Ovary (tissue), 9 donors: ENCODE data around the gene TRAF5. TPM values are rescaled to one million over a fixed set of nuclear protein-coding genes. Genes with fewer than 3 reads are reported as not detected.

Experiments used
- DNase-seq, 5 donors: peaks; one replicate each; pipeline ENCODE4 v3.0.0-alpha.2; 2019 to 2020
- H3K27ac ChIP-seq, 2 donors: fragments of 200-600 bp; one replicate each; pipeline versions ENCODE4 v1.5.1 to v1.8.0; 2019 to 2022
- H3K27me3 ChIP-seq: fragments of 200-600 bp; one replicate; pipeline ENCODE4 v1.8.0; 2022
- H3K36me3 ChIP-seq: fragments of 200-600 bp; sonication (generic); one replicate; pipeline ENCODE4 v1.5.1; 2019
- H3K4me1 ChIP-seq: one replicate; pipeline ENCODE4 v1.8.1; 2013; ENCODE audit warnings: mild to moderate bottlenecking, moderate library complexity; ENCODE audit not compliant: insufficient read depth
- H3K4me3 ChIP-seq: fragments of 200-600 bp; sonication (generic); one replicate; pipeline ENCODE4 v1.5.1; 2017
- H3K9me3 ChIP-seq, 2 donors: fragments of 200-600 bp in 1 of 2; sonication (generic) in 1 of 2; one replicate each; pipeline versions ENCODE4 v1.5.1 to v1.8.1; 2013 to 2019; ENCODE audit warnings: mild to moderate bottlenecking in 1 of 2, moderate library complexity in 1 of 2
- CTCF ChIP-seq, 3 donors: fragments of 450-650 bp in 2 of 3; fragments of 200-600 bp in 1 of 3; IDR thresholded peaks; one replicate each; pipeline versions ENCODE4 v1.5.1 to v1.8.0; 2016 to 2022; ENCODE audit warnings: antibody characterized with exemption in 3 of 3, mild to moderate bottlenecking in 1 of 3
- EP300 ChIP-seq: sonication (generic); formaldehyde crosslinking; IDR thresholded peaks from one replicate; pipeline ENCODE4 v1.6.1; 2017; ENCODE audit warnings: antibody characterized with exemption
- POLR2A ChIP-seq: fragments of 450-650 bp; IDR thresholded peaks from one replicate; pipeline ENCODE4 v1.6.1; 2017; ENCODE audit warnings: antibody characterized with exemption, mild to moderate bottlenecking, moderate library complexity
- whole genome bisulfite sequencing, 3 donors: extraction: QIAGEN DNeasy Blood & Tissue Kit in 1 of 3; methylation state at CpG; one replicate each; pipeline versions ENCODE4 v1.1.5 to v1.1.7; 2013 to 2017; 5-methylcytosine and 5-hydroxymethylcytosine counted together
- intact Hi-C, 4 donors: fragments of 100-400 bp; cut with DNase I; formaldehyde crosslinking; loops; one replicate each; pipeline versions ENCODE4 v1.11.0 to v1.15.1; 2022 to 2023
- polyA plus RNA-seq, 2 donors: library from polyadenylated mRNA; stranded (reverse); fragments of 200-250 nt in 1 of 2; fragments of 350-450 nt in 1 of 2; fragmentation: Illumina TruSeq in 1 of 2; extraction: RNeasy Lipid Tissue Mini Kit (QIAGEN cat#74804) in 1 of 2; gene quantifications; one replicate each; pipeline ENCODE4 v1.2.3, GENCODE V29; 2013 to 2014
- total RNA-seq, 7 donors: library from RNA; depleted of rRNA in 2 of 7; stranded (reverse); fragments of >200 nt in 2 of 7; fragmentation: NEBNext Ultra II Directional in 3 of 7; extraction: Animal tissue kit (Norgen Biotek cat#: 25700) in 3 of 7; gene quantifications; one replicate each; pipeline versions ENCODE4 v1.1.0 to v1.2.4, GENCODE V29; 2016 to 2023
- donor health status: DM: no; HTN: no; CAD: no; lungs with moderate emphysema.
- donor health status: DM: no; HTN: no; CAD: no.
- donor health status: Bipolar disorder and iron deficiency.
- donor health status: DM: yes; HTN: yes; CAD: no.
- donor health status: DM: no; HTN: no; CAD: no.
- donor health status: DM: yes; HTN: yes; CAD: no.

The TRAF5 gene
- total and polyA plus RNA-seq, 9 donors, result 6.1 to 23.2 (median 13.6) TPM

GRCh38 chr1:211420845-211421454 is 94.3 kb downstream of the TRAF5 start:
- Histone ChIP-seq H3K4me1 (no peaks in the 10 kb centered on the region), H3K27me3 (no peaks in the 10 kb centered on the region), H3K9me3 (no peaks in the 10 kb centered on the region), H3K36me3 (no peaks in the 10 kb centered on the region), H3K4me3 (no peak overlapping the region), H3K27ac (no peak overlapping the region)
- TF ChIP-seq EP300, result no peak
- TF ChIP-seq POLR2A, result no peak
- no peak for TF ChIP-seq CTCF (IDR thresholded peaks at IDR 0.05)
- WGBS, 3 donors, result 71 to 80% (median 73%) methylated on average over 2 of the region's 2 CpGs
- no peak for DNase-seq
- intact Hi-C loops, result no loop called here

GRCh38 chr1:211424018-211424417 is 97.4 kb downstream of the TRAF5 start:
- DNase-seq, result no peak
- Histone ChIP-seq H3K27ac (no peak overlapping the region), H3K4me1 (no peaks in the 10 kb centered on the region), H3K36me3 (no peaks in the 10 kb centered on the region), H3K27me3 (no peaks in the 10 kb centered on the region), H3K9me3 (no peaks in the 10 kb centered on the region), H3K4me3 (no peak overlapping the region)
- intact Hi-C loops, result no loop called here
- 94 to 100% (median 95%) methylated on average over 1 of the region's 1 CpG for WGBS, 3 donors
- TF ChIP-seq CTCF (IDR thresholded peaks at IDR 0.05) (no peak), EP300 (no peak), POLR2A (no peak)

Other genes with a start within 250 kb of the TRAF5 start
- under 1 TPM in 2 of 7 donors, not detected in 5; 0.11 to 0.46 TPM for gene KCNH1, start 192.7 kb upstream of the TRAF5 start, total RNA-seq
- not detected for gene KCNH1, start 192.7 kb upstream of the TRAF5 start, polyA plus RNA-seq
- gene RCOR3, start 67.5 kb upstream of the TRAF5 start, total RNA-seq, result 10 to 100 TPM; 35.6 to 75.2 (median 59.6) TPM
- 10 to 100 TPM; 34.3 to 38.8 TPM for gene RCOR3, start 67.5 kb upstream of the TRAF5 start, polyA plus RNA-seq
- not detected for gene RD3, start 165.3 kb downstream of the TRAF5 start, total RNA-seq
- not detected for gene RD3, start 165.3 kb downstream of the TRAF5 start, polyA plus RNA-seq